Endothelial cell of umbilical vein (primary cell): Measurements from ENCODE around the gene MTG1. TPM values are rescaled to one million over a fixed set of nuclear protein-coding genes. Genes with fewer than 3 reads are reported as not detected.

Experiments
- BruUV-seq: library from RNA; stranded (reverse); fragments of 400-500 nt; replicated peaks from 2 replicates; lab custom pipeline; 2021; lab: Mats Ljungman, UMichigan
- CTCF ChIA-PET: fragments of 300-600, 350-600 bp; sonication (Branson Sonifier 250); formaldehyde crosslinking; loops from one replicate; lab custom pipeline; 2021; ENCODE audit warnings: antibody characterized with exemption, inconsistent platforms; lab: Charles Lee
- POLR2A ChIA-PET: fragments of 300-600, 350-600 bp; sonication (Branson Sonifier 250); formaldehyde crosslinking; loops from one replicate; lab custom pipeline; 2021; ENCODE audit warnings: antibody characterized with exemption, inconsistent platforms; lab: Charles Lee
- DNase-seq: peaks from one replicate; pipeline ENCODE4 v3.0.0-alpha.2; 2011; ENCODE audit warnings: low read depth, low spot score
- FAIRE-seq: peaks from 2 replicates; lab custom pipeline; 2011; peaks lifted over from hg19 to GRCh38; lab: Jason Lieb, UNC
- H2AFZ ChIP-seq: 2 replicates; pipeline ENCODE4 v1.6.0; 2012; ENCODE audit warnings: low read depth, low read length, control low read depth, inconsistent platforms
- H3K27ac ChIP-seq: 2 replicates; pipeline ENCODE4 v1.5.1; 2011; ENCODE audit warnings: low read depth, mild to moderate bottlenecking, control low read depth, low read length, moderate library complexity; ENCODE audit not compliant: insufficient read depth
- H3K27me3 ChIP-seq, 2 experiments: 2 replicates each; pipeline versions ENCODE4 v1.6.0 to v1.6.1; 2011; ENCODE audit warnings: low read length in 2 of 2, mixed read lengths in 1 of 2; ENCODE audit not compliant: control insufficient read depth in 2 of 2, insufficient read depth in 2 of 2
- H3K36me3 ChIP-seq, 2 experiments: 2 replicates in 1 of 2; 3 replicates in 1 of 2; pipeline ENCODE4 v1.5.1; 2011; ENCODE audit warnings: low read length in 2 of 2, mild to moderate bottlenecking in 1 of 2, moderate library complexity in 1 of 2; ENCODE audit not compliant: control insufficient read depth in 2 of 2, insufficient read depth in 2 of 2; ENCODE audit errors: extremely low read depth in 1 of 2
- H3K4me1 ChIP-seq: 3 replicates; pipeline ENCODE4 v1.5.1; 2011; ENCODE audit warnings: mild to moderate bottlenecking, low read length; ENCODE audit not compliant: control insufficient read depth, insufficient read depth; ENCODE audit errors: extremely low read depth
- H3K4me2 ChIP-seq: 2 replicates; pipeline ENCODE4 v1.6.1; 2011; ENCODE audit warnings: low read length, control low read depth, mixed read lengths; ENCODE audit not compliant: insufficient read depth
- H3K4me3 ChIP-seq, 3 experiments: fragments of 200-600 bp in 1 of 3; sonication (generic), shearing (Covaris generic) in 1 of 3; replicated peaks in 1 of 3; 2 replicates each; pipeline ENCODE4 v1.5.1; 2011 to 2016; ENCODE audit warnings: control low read depth in 3 of 3, low read length in 3 of 3, mild to moderate bottlenecking in 2 of 3, inconsistent platforms in 1 of 3, low read depth in 1 of 3, moderate library complexity in 1 of 3; ENCODE audit not compliant: insufficient read depth in 1 of 3
- H3K79me2 ChIP-seq: 2 replicates; pipeline ENCODE4 v1.6.0; 2012; ENCODE audit warnings: low read length, inconsistent platforms; ENCODE audit not compliant: control insufficient read depth, insufficient read depth
- H3K9ac ChIP-seq: replicated peaks from 2 replicates; pipeline ENCODE3; 2011; ENCODE audit warnings: low read length, control low read depth; ENCODE audit not compliant: insufficient read depth; ENCODE audit errors: extremely low read depth
- H3K9me1 ChIP-seq: replicated peaks from 3 replicates; pipeline ENCODE4 v1.6.0; 2011; ENCODE audit warnings: mild to moderate bottlenecking, low read length; ENCODE audit not compliant: control insufficient read depth, insufficient read depth; ENCODE audit errors: extremely low read depth
- H3K9me3 ChIP-seq: replicated peaks from 2 replicates; pipeline ENCODE4 v1.5.1; 2012; ENCODE audit warnings: low read length, inconsistent platforms; ENCODE audit not compliant: control insufficient read depth, insufficient read depth
- H4K20me1 ChIP-seq: replicated peaks from 2 replicates; pipeline ENCODE3; 2011; ENCODE audit warnings: mild to moderate bottlenecking, low read length; ENCODE audit not compliant: control insufficient read depth, insufficient read depth; ENCODE audit errors: extremely low read depth
- CTCF ChIP-seq, 2 donors: IDR thresholded peaks; 1 replicate in 1 of 2; 2 replicates in 1 of 2; pipeline ENCODE4 v1.5.1; 2011; ENCODE audit warnings: low read length in 2 of 2, mild to moderate bottlenecking in 2 of 2, moderate library complexity in 2 of 2, control low read depth in 1 of 2, inconsistent platforms in 1 of 2, low read depth in 1 of 2; ENCODE audit not compliant: insufficient read depth in 1 of 2; ENCODE audit errors: extremely low read depth in 1 of 2
- EZH2 ChIP-seq: IDR thresholded peaks from 2 replicates; pipeline ENCODE4 v1.6.1; 2012; ENCODE audit warnings: borderline replicate concordance, low read depth, mild to moderate bottlenecking, moderate library complexity, low read length, inconsistent platforms; ENCODE audit not compliant: severe bottlenecking
- FOS ChIP-seq: IDR thresholded peaks from 2 replicates; pipeline ENCODE4 v1.6.1; 2011; ENCODE audit warnings: mild to moderate bottlenecking, low read length, moderate library complexity, borderline replicate concordance; ENCODE audit not compliant: insufficient read depth
- GATA2 ChIP-seq: IDR thresholded peaks from 2 replicates; pipeline ENCODE4 v1.7.0; 2011; ENCODE audit warnings: low read depth, mild to moderate bottlenecking, moderate library complexity, mixed read lengths, low read length; ENCODE audit not compliant: insufficient read length, insufficient read depth
- JUN ChIP-seq: IDR thresholded peaks from 2 replicates; pipeline ENCODE4 v1.6.1; 2011; ENCODE audit warnings: borderline replicate concordance, low read depth; ENCODE audit not compliant: insufficient read length, insufficient read depth
- MAX ChIP-seq: IDR thresholded peaks from 2 replicates; pipeline ENCODE4 v1.6.1; 2011; ENCODE audit not compliant: insufficient read depth, insufficient read length
- MYC ChIP-seq: IDR thresholded peaks from one replicate; pipeline ENCODE4 v1.6.1; 2011; ENCODE audit warnings: mild to moderate bottlenecking, low read depth, low read length
- POLR2A ChIP-seq: IDR thresholded peaks from 2 replicates; pipeline ENCODE4 v1.6.1; 2012; ENCODE audit warnings: low read depth, mild to moderate bottlenecking, control low read depth, low read length
- POLR2AphosphoS5 ChIP-seq: IDR thresholded peaks from 2 replicates; pipeline ENCODE4 v1.6.1; 2012; ENCODE audit warnings: low read depth, mild to moderate bottlenecking, control low read depth, low read length, moderate library complexity; ENCODE audit not compliant: insufficient read depth
- dilution Hi-C: fragments of 300-500 bp; cut with MboI; formaldehyde crosslinking; loops from one replicate; pipeline ENCODE4 v1.15.0; 2019; ENCODE audit warnings: low sequenced_read_pairs; ENCODE audit not compliant: extremely low pct_ligation_motif_present
- intact Hi-C: fragments of 100-400 bp; cut with micrococcal nuclease; formaldehyde crosslinking; loops from one replicate; pipeline ENCODE4 v1.10.0; 2022
- polyA plus RNA-seq, 4 experiments: library from polyadenylated mRNA; depleted of rRNA in 3 of 4; stranded (reverse) in 3 of 4; unstranded in 1 of 4; fragments of >200 nt; gene quantifications; 2 replicates each; pipeline versions ENCODE4 v1.2.1 to v1.2.3, GENCODE V29; 2011 to 2012; ENCODE audit warnings: missing spikeins in 1 of 4
- total RNA-seq: library from RNA; stranded (reverse); gene quantifications from 2 replicates; pipeline ENCODE4 v1.2.3, GENCODE V29; 2021

Gene MTG1
- total and polyA plus RNA-seq, 2 donors (not counting 3 experiments of a cell fraction or from before 2014, with no cell fraction given) = 66.5 to 91.6 TPM

- Histone ChIP-seq H3K4me1 (no peaks in the 10 kb centered on the region), H3K79me2 (no peaks in the 10 kb centered on the region), H3K9me1 (no peaks in the 10 kb centered on the region), H2AFZ (no peak overlapping the region), H3K27me3 (no peaks in the 10 kb centered on the region), H3K4me2 (no peak overlapping the region), H3K4me3 (no peak overlapping the region), H3K9me3 (no peaks in the 10 kb centered on the region), H3K9ac (no peak overlapping the region), H4K20me1 (no peaks in the 10 kb centered on the region), H3K36me3 (no peaks in the 10 kb centered on the region), H3K27ac (no peak overlapping the region)
- FAIRE-seq (no peak), DNase-seq (no peak)
- dilution Hi-C loops = no loop called here
- BruUV-seq = no TSS peak
- CTCF ChIA-PET = no interaction called here
- POLR2A ChIA-PET = no interaction called here
- intact Hi-C loops = no loop called here
- TF ChIP-seq POLR2A = no peak
- no peak for TF ChIP-seq MYC
- no peak for TF ChIP-seq POLR2AphosphoS5
- no peak for TF ChIP-seq EZH2
- no peak for TF ChIP-seq CTCF (IDR thresholded peaks at IDR 0.05; ENCODE audit: extremely low read depth in 1 of 2, insufficient read depth in 1 of 2, low read depth in 1 of 2, low read length in 2 of 2)
- no peak for TF ChIP-seq JUN
- no peak for TF ChIP-seq MAX
- TF ChIP-seq GATA2 = no peak
- TF ChIP-seq FOS = no peak
Observed at GRCh38 chr10:133351408-133352318, 42.3 kb upstream of the MTG1 start.
